CD4-positive, alpha-beta T cell (primary cell): ENCODE data around the gene UTP20. TPM values are rescaled to one million over a fixed set of nuclear protein-coding genes. Genes with fewer than 3 reads are reported as not detected.

Experiments
- ATAC-seq: fragments of 200-7000 bp; cut with Tn5 transposase; one replicate; pipeline ENCODE4 v1.10.0; 2022; ENCODE audit warnings: mild to moderate bottlenecking; ENCODE audit not compliant: poor library complexity
- CTCF ChIA-PET: fragments of 350-600 bp; sonication (Branson Sonifier 250); formaldehyde crosslinking; loops from one replicate; lab custom pipeline; 2021; ENCODE audit warnings: antibody characterized with exemption, inconsistent platforms; lab: Charles Lee
- POLR2A ChIA-PET: fragments of 350-600 bp; sonication (Branson Sonifier 250); formaldehyde crosslinking; loops from one replicate; lab custom pipeline; 2021; ENCODE audit warnings: antibody characterized with exemption, inconsistent platforms; lab: Charles Lee
- DNase-seq, 14 experiments: peaks; one replicate each; pipeline ENCODE4 v3.0.0-alpha.2; 2013 to 2020; ENCODE audit warnings: mixed read lengths in 2 of 14
- H3K27ac ChIP-seq, 2 donors: one replicate each; pipeline versions ENCODE4 v1.5.1 to v1.7.0; 2013; ENCODE audit warnings: low read length in 2 of 2, low read depth in 1 of 2, mild to moderate bottlenecking in 1 of 2
- H3K27me3 ChIP-seq, 2 experiments: 1 replicate in 1 of 2; 2 replicates in 1 of 2; pipeline versions ENCODE4 v1.6.1 to v1.7.0; 2013; ENCODE audit warnings: low read length in 2 of 2, control low read depth in 1 of 2, mild to moderate bottlenecking in 1 of 2, moderate library complexity in 1 of 2; ENCODE audit not compliant: insufficient read depth in 2 of 2, control insufficient read depth in 1 of 2
- H3K36me3 ChIP-seq: one replicate; pipeline ENCODE4 v1.6.1; 2013; ENCODE audit warnings: low read length, control low read depth; ENCODE audit not compliant: insufficient read depth
- H3K4me1 ChIP-seq: one replicate; pipeline ENCODE4 v1.6.1; 2013; ENCODE audit warnings: low read length, control low read depth; ENCODE audit not compliant: insufficient read depth
- H3K4me3 ChIP-seq: one replicate; pipeline ENCODE4 v1.5.1; 2013; ENCODE audit warnings: mild to moderate bottlenecking, low read length, moderate library complexity
- H3K9me3 ChIP-seq, 2 experiments: 1 replicate in 1 of 2; 2 replicates in 1 of 2; pipeline versions ENCODE4 v1.6.1 to v1.7.0; 2013; ENCODE audit warnings: low read length in 2 of 2, mild to moderate bottlenecking in 2 of 2, control low read depth in 1 of 2, moderate library complexity in 1 of 2; ENCODE audit not compliant: control insufficient read depth in 1 of 2, insufficient read depth in 1 of 2
- H3K27ac Mint-ChIP-seq: one replicate; pipeline ENCODE4 v1.8.0; 2020; ENCODE audit warnings: mixed read lengths
- H3K27me3 Mint-ChIP-seq: one replicate; pipeline ENCODE4 v1.8.0; 2021; ENCODE audit warnings: mixed read lengths
- H3K36me3 Mint-ChIP-seq: one replicate; pipeline ENCODE4 v1.8.0; 2021; ENCODE audit warnings: low read depth, mixed read lengths
- H3K4me1 Mint-ChIP-seq: one replicate; pipeline ENCODE4 v1.8.0; 2021; ENCODE audit warnings: low read depth, mixed read lengths
- H3K4me3 Mint-ChIP-seq: one replicate; pipeline ENCODE4 v1.8.0; 2020; ENCODE audit warnings: mild to moderate bottlenecking, mixed read lengths
- H3K9me3 Mint-ChIP-seq: one replicate; pipeline ENCODE4 v1.8.0; 2020; ENCODE audit warnings: mixed read lengths
- intact Hi-C, 2 experiments: fragments of 100-400 bp; cut with DNase I in 1 of 2; cut with micrococcal nuclease in 1 of 2; formaldehyde crosslinking; loops; one replicate each; pipeline versions ENCODE4 v1.15.1 to v1.9.0; 2023 to 2025; cut with DNase I, micrococcal nuclease
- total RNA-seq, 174 experiments: library from RNA in 2 of 174; stranded (reverse) in 2 of 174; gene quantifications; one replicate each; pipeline ENCODE4 v1.2.3 and lab custom pipeline; 2021 to 2026
- TF ChIP-seq, protein P1 (sequence below): fragments of 200-600 bp; IDR thresholded peaks from one replicate; pipeline ENCODE4 v1.8.0; 2022; ENCODE audit warnings: antibody characterized with exemption, mild to moderate bottlenecking

UTP20 gene
- total RNA-seq, 2 experiments from 2014 or later = 9.1 to 9.6 TPM

DNA sequence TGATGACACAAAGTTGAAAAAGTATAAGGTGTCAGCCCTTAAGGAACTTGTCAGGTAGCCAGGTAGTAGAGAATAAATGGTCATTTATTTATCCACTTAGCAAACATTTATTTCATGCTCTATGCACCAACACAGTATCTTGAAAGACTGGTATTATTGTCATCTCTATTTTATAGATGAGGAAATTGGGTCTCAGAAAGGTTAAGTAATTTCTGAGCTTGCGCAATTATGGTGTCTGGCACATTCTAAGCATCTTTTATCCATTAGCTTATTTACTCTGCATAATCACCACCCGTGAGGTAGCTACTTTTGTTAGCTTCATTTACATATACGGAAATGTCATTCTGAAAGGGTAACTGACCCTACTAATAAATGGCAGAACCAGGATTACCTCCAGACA lies 2.5 kb upstream of the UTP20 start:
- no peaks in the 10 kb centered on the region for H3K27me3 ChIP-seq
- Mint-ChIP-seq H3K4me3 (peak overlapping the region; percentile 26), H3K27me3 (peaks cover 22% of the 10 kb centered on the region), H3K27ac (no peak overlapping the region), H3K9me3 (no peaks in the 10 kb centered on the region), H3K4me1 (peaks cover 16% of the 10 kb centered on the region), H3K36me3 (peaks cover 13% of the 10 kb centered on the region)
- ChIA-PET POLR2A (no interaction called here), CTCF (interaction anchor here (0.5 kb wide), 1 partner anchor 69 kb away, joined by 4 read pairs; no protein-coding TSS in a partner anchor)
- no peaks in the 10 kb centered on the region for H3K9me3 ChIP-seq
- H3K36me3 ChIP-seq = peaks cover 6% of the 10 kb centered on the region
- ATAC-seq (no peak), DNase-seq (no peak)
- H3K27ac ChIP-seq = no peak overlapping the region
- intact Hi-C loops = loop anchor here in 1 of 2 experiments (5.0 to 10.0 kb wide), 3 partner anchors 785 to 1130 kb away; partner anchors contain the start of gene WASHC3
- peaks cover 8% of the 10 kb centered on the region for H3K4me1 ChIP-seq
- TF ChIP-seq, protein P1, sequence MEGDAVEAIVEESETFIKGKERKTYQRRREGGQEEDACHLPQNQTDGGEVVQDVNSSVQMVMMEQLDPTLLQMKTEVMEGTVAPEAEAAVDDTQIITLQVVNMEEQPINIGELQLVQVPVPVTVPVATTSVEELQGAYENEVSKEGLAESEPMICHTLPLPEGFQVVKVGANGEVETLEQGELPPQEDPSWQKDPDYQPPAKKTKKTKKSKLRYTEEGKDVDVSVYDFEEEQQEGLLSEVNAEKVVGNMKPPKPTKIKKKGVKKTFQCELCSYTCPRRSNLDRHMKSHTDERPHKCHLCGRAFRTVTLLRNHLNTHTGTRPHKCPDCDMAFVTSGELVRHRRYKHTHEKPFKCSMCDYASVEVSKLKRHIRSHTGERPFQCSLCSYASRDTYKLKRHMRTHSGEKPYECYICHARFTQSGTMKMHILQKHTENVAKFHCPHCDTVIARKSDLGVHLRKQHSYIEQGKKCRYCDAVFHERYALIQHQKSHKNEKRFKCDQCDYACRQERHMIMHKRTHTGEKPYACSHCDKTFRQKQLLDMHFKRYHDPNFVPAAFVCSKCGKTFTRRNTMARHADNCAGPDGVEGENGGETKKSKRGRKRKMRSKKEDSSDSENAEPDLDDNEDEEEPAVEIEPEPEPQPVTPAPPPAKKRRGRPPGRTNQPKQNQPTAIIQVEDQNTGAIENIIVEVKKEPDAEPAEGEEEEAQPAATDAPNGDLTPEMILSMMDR = no peak
- H3K4me3 ChIP-seq = no peak overlapping the region

DNA sequence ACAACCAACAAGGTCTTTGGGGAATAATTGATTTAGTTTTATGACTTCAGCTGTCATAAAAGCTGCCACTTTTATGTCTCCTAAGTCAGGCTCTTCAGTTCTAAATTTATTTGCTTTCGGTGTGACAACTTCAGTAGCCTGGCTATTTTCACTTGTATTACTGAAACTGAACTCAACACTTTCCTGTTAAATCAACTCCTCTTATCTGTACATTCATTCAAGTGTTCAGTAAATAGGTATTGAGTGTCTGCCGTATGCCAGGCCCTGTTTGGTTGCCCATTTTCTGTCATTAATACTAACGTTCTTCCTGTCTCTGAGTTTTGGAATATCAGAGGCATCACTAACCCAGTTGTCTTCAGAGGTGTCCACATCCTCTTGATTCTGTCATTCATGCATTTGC lies 7.5 kb downstream of the UTP20 start:
- TF ChIP-seq, protein P1 = no peak
- no peaks in the 10 kb centered on the region for H3K4me1 ChIP-seq
- no peak for DNase-seq
- Mint-ChIP-seq H3K4me3 (no peak overlapping the region), H3K27ac (no peak overlapping the region), H3K27me3 (no peaks in the 10 kb centered on the region), H3K4me1 (peaks cover 10% of the 10 kb centered on the region), H3K9me3 (no peaks in the 10 kb centered on the region), H3K36me3 (peaks cover 83% of the 10 kb centered on the region)
- ChIA-PET POLR2A (no interaction called here), CTCF (no interaction called here)
- ATAC-seq = no peak
- no peak overlapping the region for H3K4me3 ChIP-seq
- no peak overlapping the region for H3K27ac ChIP-seq
- no peaks in the 10 kb centered on the region for H3K9me3 ChIP-seq
- peaks cover 66% of the 10 kb centered on the region for H3K36me3 ChIP-seq
- no peaks in the 10 kb centered on the region for H3K27me3 ChIP-seq
- intact Hi-C loops = no loop called here

DNA sequence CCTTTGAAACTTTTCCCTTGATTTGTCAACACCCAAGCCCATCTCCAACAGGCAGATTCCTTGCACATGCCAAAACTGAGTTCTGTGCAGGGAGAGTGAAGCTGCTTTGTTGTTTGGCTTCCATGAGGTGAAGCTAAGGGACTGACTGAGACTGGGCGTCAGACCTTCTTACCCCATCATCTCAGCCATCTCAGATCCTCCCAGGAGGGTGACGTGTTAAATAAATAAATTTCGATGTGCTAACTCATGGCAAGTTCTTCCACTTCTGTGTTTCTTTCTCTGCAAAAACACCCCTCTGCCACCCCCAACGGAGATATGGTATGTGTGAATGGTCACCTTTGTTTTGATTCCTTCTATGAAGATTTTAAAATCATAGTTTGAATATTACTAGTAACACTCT lies 17.8 kb downstream of the UTP20 start:
- Mint-ChIP-seq H3K27me3 (no peaks in the 10 kb centered on the region), H3K9me3 (no peaks in the 10 kb centered on the region), H3K27ac (no peak overlapping the region), H3K4me3 (no peak overlapping the region), H3K36me3 (peaks cover 83% of the 10 kb centered on the region), H3K4me1 (no peaks in the 10 kb centered on the region)
- Histone ChIP-seq H3K27me3 (no peaks in the 10 kb centered on the region), H3K36me3 (peaks cover 75% of the 10 kb centered on the region), H3K4me1 (no peaks in the 10 kb centered on the region), H3K9me3 (no peaks in the 10 kb centered on the region), H3K27ac (no peak overlapping the region), H3K4me3 (no peak overlapping the region)
- no peak for ATAC-seq
- ChIA-PET POLR2A (no interaction called here), CTCF (no interaction called here)
- intact Hi-C loops = no loop called here
- TF ChIP-seq, protein P1 = no peak
- DNase-seq = no peak
